WERI-Rb-1 (cell line): ENCODE results near the gene RAF1.

ENCODE experiments used
- DNase-seq: peaks from one replicate; pipeline ENCODE4 v3.0.0-alpha.2; 2020
- H3K27ac ChIP-seq: fragments of 250-450 bp; sonication (Bioruptor Pico); 2 replicates; pipeline ENCODE4 v1.5.1; 2020; ENCODE audit warnings: mild to moderate bottlenecking, moderate library complexity
- H3K27me3 ChIP-seq: fragments of 250-450 bp; sonication (Bioruptor Pico); 2 replicates; pipeline ENCODE4 v1.5.1; 2021; ENCODE audit warnings: mild to moderate bottlenecking, low read depth, moderate library complexity; ENCODE audit not compliant: insufficient read depth, severe bottlenecking
- H3K36me3 ChIP-seq: fragments of 250-450 bp; sonication (Bioruptor Pico); 2 replicates; pipeline ENCODE4 v1.5.1; 2020; ENCODE audit warnings: mild to moderate bottlenecking, moderate library complexity
- H3K4me3 ChIP-seq: 2 replicates; pipeline ENCODE4 v1.5.1; 2011; ENCODE audit warnings: low read depth, mild to moderate bottlenecking, control low read depth, low read length
- H3K9me3 ChIP-seq: fragments of 250-450 bp; sonication (Bioruptor Pico); 2 replicates; pipeline ENCODE4 v1.5.1; 2021; ENCODE audit warnings: mild to moderate bottlenecking, moderate library complexity; ENCODE audit not compliant: severe bottlenecking
- TF ChIP-seq, protein P1 (sequence below): IDR thresholded peaks from 2 replicates; pipeline ENCODE4 v1.5.1; 2011; ENCODE audit warnings: low read depth, mild to moderate bottlenecking, control low read depth, inconsistent platforms, low read length

The RAF1 gene

DNA sequence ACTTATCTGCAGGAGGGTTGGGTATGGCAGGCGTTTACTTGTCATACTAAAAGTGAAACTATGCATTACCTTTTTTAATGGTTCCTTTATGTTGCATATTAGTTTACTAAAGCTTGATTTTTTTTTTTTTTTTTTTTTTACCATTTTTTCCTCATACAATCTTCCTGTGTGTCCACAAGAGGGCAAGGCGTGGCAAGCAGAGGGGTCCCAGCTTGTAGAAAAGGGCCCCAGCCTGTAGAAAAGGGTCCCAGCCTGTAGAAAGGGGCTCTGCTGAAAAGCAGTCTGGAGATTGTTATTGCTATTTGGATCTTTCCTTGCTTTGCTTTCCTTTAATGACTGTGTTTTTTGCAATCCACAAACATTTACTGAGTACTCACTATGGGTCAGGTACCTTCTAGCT is 85.2 kb downstream of the RAF1 start:
- H3K36me3 ChIP-seq, result peaks cover 82% of the 10 kb centered on the region
- H3K27ac ChIP-seq, result no peak overlapping the region
- H3K4me3 ChIP-seq, result no peak overlapping the region
- H3K9me3 ChIP-seq, result no peaks in the 10 kb centered on the region
- no peaks in the 10 kb centered on the region for H3K27me3 ChIP-seq
- no peak for DNase-seq
- TF ChIP-seq, protein P1, sequence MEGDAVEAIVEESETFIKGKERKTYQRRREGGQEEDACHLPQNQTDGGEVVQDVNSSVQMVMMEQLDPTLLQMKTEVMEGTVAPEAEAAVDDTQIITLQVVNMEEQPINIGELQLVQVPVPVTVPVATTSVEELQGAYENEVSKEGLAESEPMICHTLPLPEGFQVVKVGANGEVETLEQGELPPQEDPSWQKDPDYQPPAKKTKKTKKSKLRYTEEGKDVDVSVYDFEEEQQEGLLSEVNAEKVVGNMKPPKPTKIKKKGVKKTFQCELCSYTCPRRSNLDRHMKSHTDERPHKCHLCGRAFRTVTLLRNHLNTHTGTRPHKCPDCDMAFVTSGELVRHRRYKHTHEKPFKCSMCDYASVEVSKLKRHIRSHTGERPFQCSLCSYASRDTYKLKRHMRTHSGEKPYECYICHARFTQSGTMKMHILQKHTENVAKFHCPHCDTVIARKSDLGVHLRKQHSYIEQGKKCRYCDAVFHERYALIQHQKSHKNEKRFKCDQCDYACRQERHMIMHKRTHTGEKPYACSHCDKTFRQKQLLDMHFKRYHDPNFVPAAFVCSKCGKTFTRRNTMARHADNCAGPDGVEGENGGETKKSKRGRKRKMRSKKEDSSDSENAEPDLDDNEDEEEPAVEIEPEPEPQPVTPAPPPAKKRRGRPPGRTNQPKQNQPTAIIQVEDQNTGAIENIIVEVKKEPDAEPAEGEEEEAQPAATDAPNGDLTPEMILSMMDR, result 0 out of 2 replicates have a peak, but pooled peaks have one; percentile 12

DNA sequence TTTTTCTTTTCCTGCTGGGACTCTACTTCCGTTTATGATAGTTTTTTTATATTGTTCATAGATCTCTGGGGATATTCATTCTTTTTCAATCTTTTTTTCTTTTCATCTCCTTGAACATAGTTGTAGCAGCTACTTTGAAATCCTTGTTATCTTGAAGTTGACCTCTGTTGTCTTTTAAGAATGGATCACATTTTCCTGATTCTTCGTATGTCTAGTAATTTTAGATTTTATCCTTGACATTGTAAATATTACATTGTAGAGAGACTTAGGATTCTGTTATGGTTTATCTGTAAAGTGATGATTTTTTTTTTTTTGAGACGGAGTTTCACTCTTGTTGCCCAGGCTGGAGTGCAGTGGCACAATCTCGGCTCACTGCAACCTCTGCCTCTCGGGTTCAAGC is 86.5 kb downstream of the RAF1 start:
- H3K9me3 ChIP-seq, result no peaks in the 10 kb centered on the region
- DNase-seq, result no peak
- no peak overlapping the region for H3K4me3 ChIP-seq
- H3K36me3 ChIP-seq, result peaks cover 80% of the 10 kb centered on the region
- H3K27ac ChIP-seq, result no peak overlapping the region
- TF ChIP-seq, protein P1, result no peak
- no peaks in the 10 kb centered on the region for H3K27me3 ChIP-seq

DNA sequence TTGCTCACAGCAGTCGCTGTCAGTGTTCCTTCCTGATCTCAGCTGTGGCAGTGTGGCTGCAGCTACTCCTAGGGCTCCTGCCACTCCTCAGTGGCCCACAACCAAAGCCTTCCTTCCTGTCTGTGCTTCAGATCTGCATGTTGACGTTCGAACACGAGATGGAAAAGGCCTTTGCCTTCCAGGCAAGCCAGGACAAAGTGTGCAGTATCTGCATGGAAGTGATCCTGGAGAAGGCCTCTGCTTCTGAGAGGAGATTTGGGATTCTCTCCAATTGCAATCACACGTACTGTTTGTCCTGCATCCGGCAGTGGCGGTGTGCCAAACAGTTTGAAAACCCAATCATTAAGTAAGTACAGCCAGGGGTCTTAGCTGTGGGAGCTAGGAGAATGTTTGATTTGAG is 89.3 kb downstream of the RAF1 start:
- DNase-seq, result no peak
- H3K27ac ChIP-seq, result no peak overlapping the region
- H3K27me3 ChIP-seq, result no peaks in the 10 kb centered on the region
- H3K9me3 ChIP-seq, result no peaks in the 10 kb centered on the region
- peaks cover 85% of the 10 kb centered on the region for H3K36me3 ChIP-seq
- TF ChIP-seq, protein P1, result no peak
- H3K4me3 ChIP-seq, result no peak overlapping the region

DNA sequence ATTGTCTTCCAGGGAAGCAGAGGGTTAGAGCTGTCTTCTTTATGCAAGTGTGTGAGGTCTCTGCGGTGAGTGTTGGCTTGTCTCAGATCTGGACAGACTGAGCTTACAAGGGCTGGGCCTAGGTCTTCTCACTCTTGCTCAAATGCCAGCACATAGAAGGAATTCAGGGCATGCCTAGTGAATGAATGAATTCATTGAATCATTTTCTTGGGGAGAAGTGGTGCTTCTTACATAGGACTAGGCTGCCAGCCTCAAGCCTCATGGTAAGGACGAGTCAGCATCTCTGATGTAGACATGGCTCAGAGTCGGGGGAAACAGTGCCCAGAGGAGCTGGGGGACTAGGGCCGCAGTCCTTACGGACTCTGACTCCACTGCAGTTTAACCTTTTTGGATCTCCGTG is 89.8 kb downstream of the RAF1 start:
- Histone ChIP-seq H3K9me3 (no peaks in the 10 kb centered on the region), H3K27ac (no peak overlapping the region), H3K4me3 (no peak overlapping the region), H3K36me3 (peaks cover 83% of the 10 kb centered on the region), H3K27me3 (no peaks in the 10 kb centered on the region)
- TF ChIP-seq, protein P1, result no peak
- no peak for DNase-seq

DNA sequence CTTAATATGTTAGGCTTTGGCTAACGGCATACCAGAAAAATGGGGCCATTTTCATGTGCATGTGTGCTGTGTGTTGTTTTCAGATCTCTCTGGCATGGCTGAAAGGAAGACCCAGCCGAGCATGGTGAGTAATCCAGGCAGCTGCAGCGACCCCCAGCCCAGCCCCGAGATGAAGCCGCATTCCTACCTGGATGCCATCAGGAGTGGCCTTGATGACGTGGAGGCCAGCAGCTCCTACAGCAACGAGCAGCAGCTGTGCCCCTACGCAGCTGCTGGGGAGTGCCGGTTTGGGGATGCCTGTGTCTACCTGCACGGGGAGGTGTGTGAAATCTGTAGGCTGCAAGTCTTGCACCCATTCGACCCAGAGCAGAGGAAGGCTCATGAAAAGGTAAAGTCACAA is 91.9 kb downstream of the RAF1 start:
- TF ChIP-seq, protein P1, result no peak
- Histone ChIP-seq H3K27me3 (no peaks in the 10 kb centered on the region), H3K9me3 (no peaks in the 10 kb centered on the region), H3K36me3 (peaks cover 71% of the 10 kb centered on the region), H3K27ac (no peak overlapping the region), H3K4me3 (no peak overlapping the region)
- no peak for DNase-seq

DNA sequence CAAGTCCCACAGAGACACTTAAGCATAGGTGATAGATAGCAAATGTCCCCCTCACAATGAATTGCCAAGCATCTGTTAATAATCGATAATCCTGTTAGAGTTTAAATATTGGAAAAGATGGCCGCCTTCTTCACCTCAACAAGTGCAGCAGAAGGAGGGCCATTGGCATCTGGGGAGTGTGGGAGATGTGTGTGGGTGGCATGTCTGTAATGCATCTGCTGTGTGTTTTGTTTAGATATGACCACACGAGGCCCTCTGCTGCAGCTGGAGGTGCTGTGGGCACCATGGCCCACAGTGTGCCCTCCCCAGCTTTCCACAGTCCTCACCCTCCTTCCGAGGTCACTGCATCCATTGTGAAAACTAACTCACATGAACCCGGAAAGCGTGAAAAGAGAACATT is 94.1 kb downstream of the RAF1 start:
- Histone ChIP-seq H3K36me3 (peaks cover 53% of the 10 kb centered on the region), H3K9me3 (peaks cover 2% of the 10 kb centered on the region), H3K4me3 (no peak overlapping the region), H3K27me3 (no peaks in the 10 kb centered on the region), H3K27ac (no peak overlapping the region)
- no peak for DNase-seq
- TF ChIP-seq, protein P1, result no peak
